MM.1S (cell line): ENCODE data around the gene TMEM33.

Source experiments
- DNase-seq: peaks from one replicate; pipeline ENCODE4 v3.0.0-alpha.2; 2015
- H2AFZ ChIP-seq: fragments of 300-600 bp; sonication (generic); 2 replicates; pipeline ENCODE4 v1.6.0; 2016; ENCODE audit warnings: antibody characterized with exemption, low read length
- H3F3A ChIP-seq: fragments of 300-600 bp; sonication (generic); 2 replicates; pipeline ENCODE4 v1.6.1; 2016; ENCODE audit warnings: mild to moderate bottlenecking, antibody characterized with exemption, low read length, moderate library complexity, mixed read lengths; ENCODE audit not compliant: insufficient read depth
- H3K27ac ChIP-seq: fragments of 300-600 bp; sonication (generic); 2 replicates; pipeline ENCODE4 v1.5.1; 2016; ENCODE audit warnings: mild to moderate bottlenecking, low read length
- H3K27me3 ChIP-seq: fragments of 300-600 bp; sonication (generic); replicated peaks from 2 replicates; pipeline ENCODE4 v1.6.0; 2016; ENCODE audit warnings: low read length; ENCODE audit not compliant: insufficient read depth
- H3K36me3 ChIP-seq: fragments of 300-600 bp; sonication (generic); replicated peaks from 2 replicates; pipeline ENCODE4 v1.6.1; 2016; ENCODE audit warnings: mild to moderate bottlenecking, low read length, mixed read lengths; ENCODE audit not compliant: insufficient read depth
- H3K4me1 ChIP-seq: fragments of 300-600 bp; sonication (generic); 2 replicates; pipeline ENCODE4 v1.6.1; 2016; ENCODE audit warnings: low read length, mixed read lengths
- H3K4me2 ChIP-seq: fragments of 300-600 bp; sonication (generic); 2 replicates; pipeline ENCODE4 v1.6.0; 2016; ENCODE audit warnings: low read depth, low read length
- H3K4me3 ChIP-seq: fragments of 300-600 bp; sonication (generic); 2 replicates; pipeline ENCODE4 v1.5.1; 2016; ENCODE audit warnings: low read length, mixed read lengths
- H3K79me2 ChIP-seq: fragments of 300-600 bp; sonication (generic); 2 replicates; pipeline ENCODE4 v1.6.1; 2016; ENCODE audit warnings: mixed run types, low read length, mixed read lengths
- H3K9ac ChIP-seq: fragments of 300-600 bp; sonication (generic); 2 replicates; pipeline ENCODE4 v1.6.1; 2016; ENCODE audit warnings: low read length, mixed read lengths
- H3K9me2 ChIP-seq: fragments of 300-600 bp; sonication (generic); replicated peaks from 2 replicates; pipeline ENCODE4 v1.6.1; 2016; ENCODE audit warnings: mild to moderate bottlenecking, low read length, mixed read lengths; ENCODE audit not compliant: insufficient read depth
- H3K9me3 ChIP-seq: fragments of 300-600 bp; sonication (generic); replicated peaks from 2 replicates; pipeline ENCODE4 v1.6.1; 2016; ENCODE audit warnings: mild to moderate bottlenecking, low read length, mixed read lengths; ENCODE audit not compliant: insufficient read depth
- H4K20me1 ChIP-seq: fragments of 300-600 bp; sonication (generic); 2 replicates; pipeline ENCODE4 v1.6.1; 2016; ENCODE audit warnings: mild to moderate bottlenecking, low read length, moderate library complexity, mixed read lengths; ENCODE audit not compliant: insufficient read depth
- EZH2 ChIP-seq: fragments of 300-600 bp; sonication (generic); optimal IDR thresholded peaks from 2 replicates; pipeline ENCODE3; 2017; ENCODE audit warnings: low read depth, mild to moderate bottlenecking, antibody characterized with exemption, low read length, mixed read lengths
- EZH2phosphoT487 ChIP-seq: fragments of 300-600 bp; sonication (generic); IDR thresholded peaks from 2 replicates; pipeline ENCODE4 v1.6.1; 2018; ENCODE audit warnings: antibody characterized with exemption, low read length
- TF ChIP-seq, protein P1 (sequence below): fragments of 300-600 bp; sonication (generic); IDR thresholded peaks from 2 replicates; pipeline ENCODE4 v1.5.1; 2016; ENCODE audit warnings: antibody characterized with exemption, low read length, mixed read lengths

TMEM33 gene

DNA sequence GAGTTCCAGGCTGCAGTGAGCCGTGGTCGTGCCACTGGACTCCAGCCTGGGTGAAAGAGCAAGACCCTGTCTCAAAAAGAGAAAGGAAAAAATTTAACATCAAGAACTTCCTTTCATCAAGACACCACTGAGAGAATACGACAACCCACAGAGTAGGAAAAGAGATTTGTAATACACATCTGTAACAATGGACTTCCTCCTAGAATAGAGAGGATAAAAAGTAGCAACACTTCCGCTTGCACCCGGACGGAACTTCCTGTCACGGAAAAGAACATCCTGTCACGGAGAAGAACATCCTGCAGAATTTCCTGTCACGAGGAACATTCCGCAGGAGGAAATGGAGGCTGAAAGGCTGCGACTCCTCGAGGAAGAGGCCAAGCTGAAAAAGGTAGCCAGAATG, 46.2 kb downstream of the TMEM33 start, which contains the start of gene DCAF4L1:
TSS of gene DCAF4L1 (plus strand) at position 301 of the 400 bp plus-strand sequence. CDS start at position 338, 37 bp downstream.
- TF ChIP-seq EZH2phosphoT487, result no peak
- TF ChIP-seq, protein P1, sequence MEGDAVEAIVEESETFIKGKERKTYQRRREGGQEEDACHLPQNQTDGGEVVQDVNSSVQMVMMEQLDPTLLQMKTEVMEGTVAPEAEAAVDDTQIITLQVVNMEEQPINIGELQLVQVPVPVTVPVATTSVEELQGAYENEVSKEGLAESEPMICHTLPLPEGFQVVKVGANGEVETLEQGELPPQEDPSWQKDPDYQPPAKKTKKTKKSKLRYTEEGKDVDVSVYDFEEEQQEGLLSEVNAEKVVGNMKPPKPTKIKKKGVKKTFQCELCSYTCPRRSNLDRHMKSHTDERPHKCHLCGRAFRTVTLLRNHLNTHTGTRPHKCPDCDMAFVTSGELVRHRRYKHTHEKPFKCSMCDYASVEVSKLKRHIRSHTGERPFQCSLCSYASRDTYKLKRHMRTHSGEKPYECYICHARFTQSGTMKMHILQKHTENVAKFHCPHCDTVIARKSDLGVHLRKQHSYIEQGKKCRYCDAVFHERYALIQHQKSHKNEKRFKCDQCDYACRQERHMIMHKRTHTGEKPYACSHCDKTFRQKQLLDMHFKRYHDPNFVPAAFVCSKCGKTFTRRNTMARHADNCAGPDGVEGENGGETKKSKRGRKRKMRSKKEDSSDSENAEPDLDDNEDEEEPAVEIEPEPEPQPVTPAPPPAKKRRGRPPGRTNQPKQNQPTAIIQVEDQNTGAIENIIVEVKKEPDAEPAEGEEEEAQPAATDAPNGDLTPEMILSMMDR, result no peak
- TF ChIP-seq EZH2, result no peak
- Histone ChIP-seq H3K27ac (no peak within 1 kb of the TSS), H3K27me3 (no peaks in the 10 kb centered on the region), H3F3A (no peaks in the 10 kb centered on the region), H3K4me1 (no peaks in the 10 kb centered on the region), H3K36me3 (no peaks in the 10 kb centered on the region), H3K9me2 (no peaks in the 10 kb centered on the region), H4K20me1 (no peaks in the 10 kb centered on the region), H3K79me2 (no peaks in the 10 kb centered on the region), H2AFZ (no peak within 1 kb of the TSS), H3K4me2 (no peak within 1 kb of the TSS), H3K9me3 (no peaks in the 10 kb centered on the region), H3K9ac (no peak within 1 kb of the TSS), H3K4me3 (no peak within 1 kb of the TSS)
- DNase-seq, result no peak

DNA sequence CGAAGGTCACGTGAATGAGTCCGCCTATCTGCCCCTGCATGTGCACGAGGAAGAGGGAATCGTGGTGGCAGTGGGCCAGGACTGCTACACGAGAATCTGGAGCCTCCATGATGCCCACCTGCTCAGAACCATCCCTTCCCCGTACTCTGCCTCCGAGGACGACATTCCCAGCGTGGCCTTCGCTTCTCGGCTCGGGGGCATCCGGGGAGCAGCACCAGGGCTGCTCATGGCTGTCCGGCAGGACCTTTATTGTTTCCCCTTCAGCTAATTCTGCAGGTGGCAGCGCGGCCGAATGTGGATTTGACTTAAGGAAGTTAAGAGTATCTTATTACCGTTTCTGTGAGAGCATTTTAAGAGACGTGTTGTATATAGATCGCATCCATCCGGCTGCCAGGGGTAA, 47.5 kb downstream of the TMEM33 start:
- Histone ChIP-seq H3K4me2 (no peak overlapping the region), H2AFZ (no peak overlapping the region), H3F3A (no peaks in the 10 kb centered on the region), H3K27me3 (no peaks in the 10 kb centered on the region), H3K27ac (no peak overlapping the region), H3K9me2 (no peaks in the 10 kb centered on the region), H3K4me1 (no peaks in the 10 kb centered on the region), H3K36me3 (no peaks in the 10 kb centered on the region), H3K4me3 (no peak overlapping the region), H3K9me3 (no peaks in the 10 kb centered on the region), H4K20me1 (no peaks in the 10 kb centered on the region), H3K9ac (no peak overlapping the region), H3K79me2 (no peaks in the 10 kb centered on the region)
- TF ChIP-seq, protein P1, result no peak
- TF ChIP-seq EZH2phosphoT487, result no peak
- no peak for TF ChIP-seq EZH2
- DNase-seq, result no peak

DNA sequence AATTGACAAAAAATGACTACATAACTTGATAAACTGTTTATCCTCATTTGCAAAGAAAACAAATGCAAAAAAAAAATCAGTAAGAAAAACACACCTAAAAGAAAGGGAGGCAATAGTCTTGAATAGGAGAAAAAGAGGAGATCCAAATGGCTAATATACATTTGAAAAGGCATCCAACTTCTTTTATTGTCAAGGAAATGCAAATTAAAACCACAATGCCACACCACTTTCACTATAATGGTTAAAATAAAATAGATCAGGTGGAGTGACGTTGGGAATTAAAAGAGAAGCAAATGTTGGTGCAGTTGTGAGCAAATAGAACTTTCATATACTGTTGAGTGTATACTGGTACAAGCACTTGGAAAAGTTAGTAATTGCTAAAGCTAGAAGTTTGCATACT, 49.9 kb downstream of the TMEM33 start:
- TF ChIP-seq, protein P1, result no peak
- TF ChIP-seq EZH2phosphoT487 (no peak), EZH2 (no peak)
- Histone ChIP-seq H3K4me3 (no peak overlapping the region), H2AFZ (no peak overlapping the region), H3K9ac (no peak overlapping the region), H3K9me2 (no peaks in the 10 kb centered on the region), H3K4me1 (no peaks in the 10 kb centered on the region), H3K9me3 (no peaks in the 10 kb centered on the region), H3K36me3 (no peaks in the 10 kb centered on the region), H3K27me3 (no peaks in the 10 kb centered on the region), H3K4me2 (no peak overlapping the region), H3K79me2 (no peaks in the 10 kb centered on the region), H3K27ac (no peak overlapping the region), H4K20me1 (no peaks in the 10 kb centered on the region), H3F3A (0 out of 2 replicates have a peak, but pooled peaks cover 3% of the 10 kb centered on the region)
- no peak for DNase-seq
